ENCODE measurements around the gene RYK. TPM values are rescaled to one million over a fixed set of nuclear protein-coding genes. Genes with fewer than 3 reads are reported as not detected.

Gene RYK
- total and polyA plus RNA-seq, 4 donors = 7.5 to 36.1 (median 15.3) TPM

- TF ChIP-seq CTCF (IDR thresholded peaks at IDR 0.05; ENCODE audit: low read depth, low read length, missing input control) = no peak
- TF ChIP-seq RAD21 (IDR thresholded peaks at IDR 0.05) = no peak
- no peak for TF ChIP-seq HNF4A (conservative IDR thresholded peaks at IDR 0.05)
- no peak for TF ChIP-seq MAX (IDR thresholded peaks at IDR 0.05)
These were observed 104.0 kb downstream of the RYK start (continued) for GRCh38 chr3:134146666-134147065.

- no peak overlapping the region for H3K27ac ChIP-seq (ENCODE audit: low read depth in 1 of 2, low read length in 2 of 2)
- H3K36me3 ChIP-seq (ENCODE audit: control insufficient read depth in 4 of 4, insufficient read depth in 3 of 4, low read depth in 1 of 4, low read length in 3 of 4) = no peaks in the 10 kb centered on the region
- H3K4me1 ChIP-seq (ENCODE audit: control insufficient read depth in 4 of 4, insufficient read depth in 4 of 4, low read length in 3 of 4) = peaks cover 0 to 3% (median 0%) of the 10 kb centered on the region in 4 donors
- no peaks in the 10 kb centered on the region for H3K9me3 ChIP-seq (ENCODE audit: control insufficient read depth in 4 of 4, low read length in 3 of 4)
- WGBS = 68% methylated on average over 3 of the region's 3 CpGs
- no peak overlapping the region for H3K4me3 ChIP-seq (ENCODE audit: low read depth in 1 of 3, low read length in 3 of 3)
- no peaks in the 10 kb centered on the region for H3K27me3 ChIP-seq (ENCODE audit: control insufficient read depth in 4 of 4, insufficient read depth in 4 of 4, low read length in 3 of 4)
- no peak for TF ChIP-seq EGR1 (IDR thresholded peaks at IDR 0.05; ENCODE audit: low read depth in 2 of 2)
- TF ChIP-seq HNF4G (IDR thresholded peaks at IDR 0.05) = no peak
- TF ChIP-seq ATF3 (IDR thresholded peaks at IDR 0.05) = no peak
- no peak for TF ChIP-seq NR2F2 (IDR thresholded peaks at IDR 0.05)
- no peak for TF ChIP-seq ZBTB33 (IDR thresholded peaks at IDR 0.05)
- TF ChIP-seq RAD21 (IDR thresholded peaks at IDR 0.05) = no peak
- no peak for TF ChIP-seq GABPA (IDR thresholded peaks at IDR 0.05 in 1 of 2, conservative IDR thresholded peaks at IDR 0.05 in 1 of 2)
- no peak for TF ChIP-seq TAF1 (conservative IDR thresholded peaks at IDR 0.05)
- TF ChIP-seq FOXA1 (IDR thresholded peaks at IDR 0.05) = no peak
- no peak for TF ChIP-seq YY1 (IDR thresholded peaks at IDR 0.05)
- no peak for TF ChIP-seq RXRA (IDR thresholded peaks at IDR 0.05)
- TF ChIP-seq CTCF (IDR thresholded peaks at IDR 0.05; ENCODE audit: low read depth, low read length, missing input control) = no peak
- no peak for DNase-seq (ENCODE audit: low spot score)
- no peak overlapping the region for H3K9ac ChIP-seq (ENCODE audit: low read depth in 1 of 2, low read length in 2 of 2)
These were observed 105.5 kb downstream of the RYK start for GRCh38 chr3:134145183-134145582.

- no peak overlapping the region for H3K27ac ChIP-seq (ENCODE audit: low read depth in 1 of 2, low read length in 2 of 2)
- 86% methylated on average over 3 of the region's 3 CpGs for WGBS
- H3K9me3 ChIP-seq (ENCODE audit: control insufficient read depth in 4 of 4, low read length in 3 of 4) = no peaks in the 10 kb centered on the region
- H3K4me3 ChIP-seq (ENCODE audit: low read depth in 1 of 3, low read length in 3 of 3) = no peak overlapping the region
- H3K9ac ChIP-seq (ENCODE audit: low read depth in 1 of 2, low read length in 2 of 2) = no peak overlapping the region
- H3K36me3 ChIP-seq (ENCODE audit: control insufficient read depth in 4 of 4, insufficient read depth in 3 of 4, low read depth in 1 of 4, low read length in 3 of 4) = no peaks in the 10 kb centered on the region
- TF ChIP-seq MAX (IDR thresholded peaks at IDR 0.05) (no peak), JUND (IDR thresholded peaks at IDR 0.05) (no peak), TAF1 (conservative IDR thresholded peaks at IDR 0.05) (no peak), RAD21 (IDR thresholded peaks at IDR 0.05) (no peak)
- DNase-seq (ENCODE audit: low spot score) = no peak
- H3K27me3 ChIP-seq (ENCODE audit: control insufficient read depth in 4 of 4, insufficient read depth in 4 of 4, low read length in 3 of 4) = no peaks in the 10 kb centered on the region
- H3K4me1 ChIP-seq (ENCODE audit: control insufficient read depth in 4 of 4, insufficient read depth in 4 of 4, low read length in 3 of 4) = peaks cover 0 to 3% (median 0%) of the 10 kb centered on the region in 4 donors
These were observed 106.0 kb downstream of the RYK start for GRCh38 chr3:134144694-134145093.
